Lung (tissue), 12 donors: ENCODE measurements around the gene MEIS2. TPM values are rescaled to one million over a fixed set of nuclear protein-coding genes. Genes with fewer than 3 reads are reported as not detected.
A peak's percentile ranks its signal among the peaks of the same experiment; 100 is the strongest.

Experiments
- ATAC-seq: fragments of 200-7000 bp; cut with Tn5 transposase; one replicate; pipeline ENCODE4 v1.9.1; 2020; ENCODE audit warnings: moderate number of reproducible peaks; ENCODE audit not compliant: insufficient read depth, low FRiP score
- DNase-seq, 3 donors: peaks; one replicate each; pipeline ENCODE4 v3.0.0-alpha.2; 2013 to 2017
- H3K27ac ChIP-seq, 2 donors: one replicate each; pipeline ENCODE4 v1.5.1; 2013; ENCODE audit warnings: mild to moderate bottlenecking in 2 of 2, moderate library complexity in 2 of 2, control low read depth in 1 of 2, inconsistent platforms in 1 of 2, low read depth in 1 of 2, low read length in 1 of 2
- H3K27me3 ChIP-seq, 3 donors: one replicate each; pipeline ENCODE4 v1.5.1; 2013; ENCODE audit warnings: low read length in 2 of 3; ENCODE audit not compliant: control insufficient read depth in 3 of 3, insufficient read depth in 3 of 3
- H3K36me3 ChIP-seq, 4 donors: one replicate each; pipeline ENCODE4 v1.5.1; 2013; ENCODE audit warnings: low read length in 4 of 4, mild to moderate bottlenecking in 1 of 4, moderate library complexity in 1 of 4; ENCODE audit not compliant: control insufficient read depth in 4 of 4, insufficient read depth in 4 of 4
- H3K4me1 ChIP-seq, 5 donors: one replicate each; pipeline ENCODE4 v1.5.1; 2013; ENCODE audit warnings: low read length in 5 of 5, mild to moderate bottlenecking in 2 of 5, moderate library complexity in 1 of 5; ENCODE audit not compliant: control insufficient read depth in 5 of 5, insufficient read depth in 5 of 5
- H3K4me3 ChIP-seq: one replicate; pipeline ENCODE4 v1.5.1; 2013; ENCODE audit warnings: mild to moderate bottlenecking, control low read depth, moderate library complexity
- H3K9ac ChIP-seq, 2 donors: one replicate each; pipeline ENCODE4 v1.5.1; 2013; ENCODE audit warnings: low read length in 2 of 2, control low read depth in 1 of 2; ENCODE audit not compliant: insufficient read depth in 1 of 2
- H3K9me3 ChIP-seq, 4 donors: one replicate each; pipeline ENCODE4 v1.5.1; 2013; ENCODE audit warnings: low read length in 3 of 4, mild to moderate bottlenecking in 1 of 4, moderate library complexity in 1 of 4; ENCODE audit not compliant: control insufficient read depth in 4 of 4, insufficient read depth in 3 of 4
- WGBS, 2 donors: extraction: QIAGEN DNeasy Blood & Tissue Kit; methylation state at CpG; one replicate each; pipeline ENCODE4 v1.1.7; 2013; 5-methylcytosine and 5-hydroxymethylcytosine counted together
- polyA plus RNA-seq, 2 donors: library from polyadenylated mRNA; stranded (reverse); fragments of 200-250 nt; gene quantifications; one replicate each; pipeline ENCODE4 v1.2.1, GENCODE V29; 2013
- total RNA-seq, 2 donors: library from RNA; depleted of rRNA in 1 of 2; stranded (reverse); fragments of >200 nt in 1 of 2; gene quantifications; one replicate each; pipeline ENCODE4 v1.2.1, GENCODE V29; 2014 to 2021
- TF ChIP-seq, protein P1 (sequence below): IDR thresholded peaks from 2 replicates; pipeline ENCODE4 v1.5.1; 2012; ENCODE audit warnings: mild to moderate bottlenecking; ENCODE audit errors: control extremely low read depth, extremely low read depth
- donor health status: control.
- donor health status: control.
- donor health status: Bipolar disorder and iron deficiency.
- donor health status: healthy.
- donor health status: DM: yes; HTN: yes; CAD: no.

Gene MEIS2
- total and polyA plus RNA-seq, 4 donors: 5.6 to 47.5 (median 13.7) TPM

DNA sequence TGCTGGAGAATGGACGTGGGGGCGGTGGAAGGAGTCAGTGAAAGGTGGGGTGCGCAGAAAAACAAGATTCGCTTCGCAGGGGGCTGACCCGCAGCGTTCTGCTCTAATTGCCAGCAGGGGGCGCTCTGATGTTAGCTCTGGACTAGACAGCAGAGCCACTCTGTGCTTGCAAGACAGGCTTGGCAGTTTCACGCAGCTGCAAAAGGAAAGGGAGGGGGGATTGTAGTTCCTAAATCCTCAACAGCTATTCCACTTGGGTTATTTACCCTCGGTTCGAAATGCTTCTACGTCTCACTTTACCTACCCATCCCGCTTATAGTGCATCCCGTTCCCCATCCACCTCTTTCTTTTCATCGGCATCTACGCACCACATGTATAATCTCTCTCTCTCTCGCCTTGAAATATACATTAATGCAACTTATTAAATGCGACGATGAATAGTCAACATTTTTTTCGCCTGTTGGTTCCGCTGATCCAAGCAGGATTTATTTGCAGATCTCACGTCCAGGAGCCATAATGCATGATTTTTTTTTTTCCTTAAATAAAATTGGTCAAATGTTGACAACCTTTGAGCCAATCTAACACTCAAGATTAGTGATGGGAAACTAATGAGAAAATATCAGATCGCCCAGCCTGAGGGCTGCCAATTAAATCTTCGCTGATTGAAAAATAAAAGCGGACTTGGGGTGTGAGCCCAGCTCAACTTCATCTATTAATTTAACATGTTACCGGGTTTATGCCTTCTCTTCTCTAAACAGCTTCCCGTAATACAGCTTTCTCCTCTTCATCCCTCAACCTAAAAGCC is 216.4 kb downstream of the MEIS2 start:
- peaks cover 5 to 37% (median 6%) of the 10 kb centered on the region in 5 donors for H3K4me1 ChIP-seq
- no peaks in the 10 kb centered on the region for H3K9me3 ChIP-seq
- 12 to 17% methylated on average over 27 of the region's 27 CpGs for WGBS, 2 donors
- ATAC-seq (peak; percentile 90), DNase-seq (peak; percentile 92 to 96 (median 95))
- H3K36me3 ChIP-seq: no peaks in the 10 kb centered on the region
- H3K27ac ChIP-seq: no peak overlapping the region
- TF ChIP-seq, protein P1, sequence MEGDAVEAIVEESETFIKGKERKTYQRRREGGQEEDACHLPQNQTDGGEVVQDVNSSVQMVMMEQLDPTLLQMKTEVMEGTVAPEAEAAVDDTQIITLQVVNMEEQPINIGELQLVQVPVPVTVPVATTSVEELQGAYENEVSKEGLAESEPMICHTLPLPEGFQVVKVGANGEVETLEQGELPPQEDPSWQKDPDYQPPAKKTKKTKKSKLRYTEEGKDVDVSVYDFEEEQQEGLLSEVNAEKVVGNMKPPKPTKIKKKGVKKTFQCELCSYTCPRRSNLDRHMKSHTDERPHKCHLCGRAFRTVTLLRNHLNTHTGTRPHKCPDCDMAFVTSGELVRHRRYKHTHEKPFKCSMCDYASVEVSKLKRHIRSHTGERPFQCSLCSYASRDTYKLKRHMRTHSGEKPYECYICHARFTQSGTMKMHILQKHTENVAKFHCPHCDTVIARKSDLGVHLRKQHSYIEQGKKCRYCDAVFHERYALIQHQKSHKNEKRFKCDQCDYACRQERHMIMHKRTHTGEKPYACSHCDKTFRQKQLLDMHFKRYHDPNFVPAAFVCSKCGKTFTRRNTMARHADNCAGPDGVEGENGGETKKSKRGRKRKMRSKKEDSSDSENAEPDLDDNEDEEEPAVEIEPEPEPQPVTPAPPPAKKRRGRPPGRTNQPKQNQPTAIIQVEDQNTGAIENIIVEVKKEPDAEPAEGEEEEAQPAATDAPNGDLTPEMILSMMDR: peak; percentile 59
- no peak overlapping the region for H3K9ac ChIP-seq
- H3K27me3 ChIP-seq: peaks cover 4 to 99% (median 91%) of the 10 kb centered on the region in 3 donors
- no peak overlapping the region for H3K4me3 ChIP-seq

DNA sequence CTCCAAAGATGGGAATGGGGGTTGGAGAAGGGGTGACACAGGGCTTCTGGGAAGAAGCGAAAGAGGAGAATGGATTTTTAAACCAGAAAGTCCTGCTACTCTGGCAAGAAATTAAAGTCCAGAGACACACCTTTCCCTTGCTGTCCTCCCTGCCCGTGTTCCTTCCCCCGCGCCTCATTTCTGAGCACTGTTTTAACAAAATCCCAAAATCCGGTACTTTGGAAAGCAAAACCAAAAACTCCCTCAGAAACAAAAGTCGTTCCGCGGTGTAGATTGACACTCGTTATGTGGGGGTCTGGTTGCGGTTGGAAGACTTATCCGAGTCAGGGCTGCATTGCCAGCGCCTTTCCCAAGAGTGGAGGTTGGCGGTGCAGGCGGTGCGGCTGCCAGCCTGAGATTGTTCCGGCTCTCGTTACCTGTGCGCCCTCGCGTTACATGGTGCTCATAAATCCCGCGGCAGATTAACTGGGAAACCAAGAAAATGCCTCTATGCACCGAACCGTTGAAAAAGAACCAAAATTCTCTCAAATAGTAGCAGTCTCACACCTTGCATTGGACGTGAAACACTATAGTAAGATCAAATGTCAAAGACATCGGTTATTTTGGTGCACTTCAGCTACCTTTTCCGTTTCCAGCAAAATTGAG is 217.7 kb downstream of the MEIS2 start:
- WGBS, 2 donors: 6 to 18% methylated on average over 27 of the region's 27 CpGs
- H3K27me3 ChIP-seq: peaks cover 4 to 99% (median 90%) of the 10 kb centered on the region in 3 donors

DNA sequence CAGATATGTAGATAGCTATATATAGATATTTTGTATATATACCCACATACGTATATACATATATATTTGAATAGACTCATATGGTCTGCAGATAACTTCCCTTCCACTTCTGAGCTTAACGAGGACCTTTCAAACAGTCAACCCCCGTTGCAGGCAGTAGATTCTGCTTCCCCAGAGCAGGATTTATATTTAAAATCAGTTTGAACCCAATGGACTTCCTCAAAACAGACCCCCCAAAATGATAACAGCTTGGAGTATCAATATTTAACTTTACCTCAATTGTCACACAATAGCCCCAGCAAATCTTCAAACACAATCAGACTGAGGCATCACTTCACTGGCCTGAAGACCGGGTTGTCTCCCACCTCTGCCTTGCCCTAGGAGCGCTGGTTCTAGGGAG is 218.3 kb downstream of the MEIS2 start:
- H3K27ac ChIP-seq: no peak overlapping the region
- H3K36me3 ChIP-seq: no peaks in the 10 kb centered on the region
- TF ChIP-seq, protein P1: no peak
- peaks cover 4 to 97% (median 84%) of the 10 kb centered on the region in 3 donors for H3K27me3 ChIP-seq
- peak in 2 of 3 donors; percentile 8 to 38 for DNase-seq
- H3K4me1 ChIP-seq: peaks cover 0 to 29% (median 5%) of the 10 kb centered on the region in 5 donors
- H3K9me3 ChIP-seq: no peaks in the 10 kb centered on the region
- no peak for ATAC-seq
- WGBS, 2 donors: 19 to 33% methylated on average over 5 of the region's 5 CpGs
- no peak overlapping the region for H3K9ac ChIP-seq
- H3K4me3 ChIP-seq: no peak overlapping the region

More for the DNA sequence above, 217.7 kb downstream of the MEIS2 start:
- TF ChIP-seq, protein P1: no peak
- DNase-seq: peak; percentile 34 to 48 (median 41)
- Histone ChIP-seq H3K36me3 (no peaks in the 10 kb centered on the region), H3K4me1 (peaks cover 0 to 32% (median 5%) of the 10 kb centered on the region in 5 donors), H3K27ac (no peak overlapping the region), H3K9ac (no peak overlapping the region), H3K4me3 (no peak overlapping the region), H3K9me3 (no peaks in the 10 kb centered on the region)
- ATAC-seq: no peak
